GM06990 (cell line): ENCODE measurements around the gene RAB13.

Experiments
- DNase-seq: peaks from one replicate; pipeline ENCODE4 v3.0.0-alpha.2; 2011; ENCODE audit not compliant: insufficient read length; ENCODE audit errors: extremely low read depth
- H3K27me3 ChIP-seq: replicated peaks from 2 replicates; pipeline ENCODE4 v1.6.0; 2011; ENCODE audit warnings: low read length; ENCODE audit not compliant: control insufficient read depth, insufficient read depth
- H3K36me3 ChIP-seq: 2 replicates; pipeline ENCODE4 v1.5.1; 2011; ENCODE audit warnings: low read length; ENCODE audit not compliant: control insufficient read depth, insufficient read depth
- H3K4me3 ChIP-seq: replicated peaks from 2 replicates; pipeline ENCODE4 v1.5.1; 2011; ENCODE audit warnings: low read depth, mild to moderate bottlenecking, control low read depth, low read length
- CTCF ChIP-seq: IDR thresholded peaks from 2 replicates; pipeline ENCODE4 v1.5.1; 2011; ENCODE audit warnings: low read length, control low read depth, mild to moderate bottlenecking, inconsistent platforms; ENCODE audit not compliant: insufficient read depth, poor library complexity, severe bottlenecking

The RAB13 gene

GRCh38 chr1:153941826-153942725 is 44.1 kb downstream of the RAB13 start:
- no peak for DNase-seq
- peaks cover 39% of the 10 kb centered on the region for H3K36me3 ChIP-seq
- no peak for TF ChIP-seq CTCF
- H3K4me3 ChIP-seq: no peak overlapping the region
- no peaks in the 10 kb centered on the region for H3K27me3 ChIP-seq

GRCh38 chr1:153940756-153941155 is 45.4 kb downstream of the RAB13 start:
- peaks cover 51% of the 10 kb centered on the region for H3K36me3 ChIP-seq
- no peak for DNase-seq
- H3K27me3 ChIP-seq: no peaks in the 10 kb centered on the region
- no peak overlapping the region for H3K4me3 ChIP-seq
- no peak for TF ChIP-seq CTCF

GRCh38 chr1:153939476-153939875 is 46.7 kb downstream of the RAB13 start:
- H3K27me3 ChIP-seq: no peaks in the 10 kb centered on the region
- no peak overlapping the region for H3K4me3 ChIP-seq
- H3K36me3 ChIP-seq: peaks cover 57% of the 10 kb centered on the region
- no peak for TF ChIP-seq CTCF
- no peak for DNase-seq

- Histone ChIP-seq H3K4me3 (no peak overlapping the region), H3K27me3 (no peaks in the 10 kb centered on the region), H3K36me3 (peaks cover 57% of the 10 kb centered on the region)
- DNase-seq: no peak
- no peak for TF ChIP-seq CTCF
Observed at GRCh38 chr1:153938996-153939395, 47.1 kb downstream of the RAB13 start.

- no peak for DNase-seq
- no peak overlapping the region for H3K4me3 ChIP-seq
- peaks cover 69% of the 10 kb centered on the region for H3K36me3 ChIP-seq
- no peaks in the 10 kb centered on the region for H3K27me3 ChIP-seq
- no peak for TF ChIP-seq CTCF
Observed at GRCh38 chr1:153937331-153937730, 48.8 kb downstream of the RAB13 start.
